ENCODE measurements around the gene IPO8.
"Not testable (repeated sequence)": the region's sequence is repeated elsewhere in the genome, so short reads cannot be mapped to it uniquely, and the experiment has no call there.

Gene IPO8

GRCh38 chr12:30602678-30603077 is 93.0 kb downstream of the IPO8 start:
- TF ChIP-seq, protein P1, sequence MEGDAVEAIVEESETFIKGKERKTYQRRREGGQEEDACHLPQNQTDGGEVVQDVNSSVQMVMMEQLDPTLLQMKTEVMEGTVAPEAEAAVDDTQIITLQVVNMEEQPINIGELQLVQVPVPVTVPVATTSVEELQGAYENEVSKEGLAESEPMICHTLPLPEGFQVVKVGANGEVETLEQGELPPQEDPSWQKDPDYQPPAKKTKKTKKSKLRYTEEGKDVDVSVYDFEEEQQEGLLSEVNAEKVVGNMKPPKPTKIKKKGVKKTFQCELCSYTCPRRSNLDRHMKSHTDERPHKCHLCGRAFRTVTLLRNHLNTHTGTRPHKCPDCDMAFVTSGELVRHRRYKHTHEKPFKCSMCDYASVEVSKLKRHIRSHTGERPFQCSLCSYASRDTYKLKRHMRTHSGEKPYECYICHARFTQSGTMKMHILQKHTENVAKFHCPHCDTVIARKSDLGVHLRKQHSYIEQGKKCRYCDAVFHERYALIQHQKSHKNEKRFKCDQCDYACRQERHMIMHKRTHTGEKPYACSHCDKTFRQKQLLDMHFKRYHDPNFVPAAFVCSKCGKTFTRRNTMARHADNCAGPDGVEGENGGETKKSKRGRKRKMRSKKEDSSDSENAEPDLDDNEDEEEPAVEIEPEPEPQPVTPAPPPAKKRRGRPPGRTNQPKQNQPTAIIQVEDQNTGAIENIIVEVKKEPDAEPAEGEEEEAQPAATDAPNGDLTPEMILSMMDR (IDR thresholded peaks at IDR 0.05; ENCODE audit: low read depth, low read length): no peak
- DNase-seq (ENCODE audit: extremely low read depth, low read depth): no peak

DNA sequence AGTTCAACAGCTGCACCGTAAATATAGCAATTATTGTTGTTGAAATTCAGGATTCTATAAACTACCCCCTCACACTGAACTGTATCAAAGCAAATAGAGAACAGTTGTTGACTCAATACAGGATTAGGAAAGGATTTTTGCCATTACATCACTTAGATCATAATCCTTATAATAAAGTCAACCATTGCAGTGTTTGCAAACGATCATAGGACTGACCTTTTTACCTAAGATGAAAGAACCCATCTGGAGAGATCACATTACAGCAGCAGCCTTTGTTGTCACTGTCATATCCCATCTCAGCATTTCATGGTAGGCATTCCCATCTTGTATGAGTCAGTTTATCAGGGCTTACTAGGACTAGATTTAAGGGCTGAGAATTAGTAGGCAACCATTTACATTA is 96.1 kb downstream of the IPO8 start:
- DNase-seq (ENCODE audit: extremely low read depth, low read depth): no peak
- TF ChIP-seq, protein P1 (IDR thresholded peaks at IDR 0.05; ENCODE audit: low read depth, low read length): no peak

GRCh38 chr12:30598889-30599288 is 96.8 kb downstream of the IPO8 start:
- TF ChIP-seq, protein P1 (IDR thresholded peaks at IDR 0.05; ENCODE audit: low read depth, low read length): no peak
- no peak for DNase-seq (ENCODE audit: extremely low read depth, low read depth)

- TF ChIP-seq, protein P1 (IDR thresholded peaks at IDR 0.05; ENCODE audit: low read depth, low read length): no peak
- DNase-seq (ENCODE audit: extremely low read depth, low read depth): no peak
Observed at GRCh38 chr12:30595742-30596141, 99.9 kb downstream of the IPO8 start.

DNA sequence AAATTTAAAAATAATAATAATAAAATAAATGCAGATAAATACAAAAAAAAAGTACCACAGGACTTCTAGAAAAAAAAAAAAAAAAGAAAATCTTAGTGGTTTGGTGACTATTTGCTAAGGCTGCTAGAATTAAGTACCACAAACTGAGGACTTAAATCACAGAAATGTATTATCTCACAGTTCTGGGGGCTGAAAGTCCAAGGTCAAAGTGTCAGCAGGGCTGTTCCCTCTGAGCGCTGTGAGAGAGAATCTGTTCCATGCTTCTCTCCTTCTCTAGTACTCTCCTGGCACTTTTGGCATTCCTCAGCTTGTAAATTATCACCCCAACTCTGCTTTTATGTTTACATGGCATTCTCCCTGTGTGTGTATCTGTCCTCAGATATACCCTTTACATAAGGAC is 101.2 kb downstream of the IPO8 start:
- no peak for DNase-seq (ENCODE audit: extremely low read depth, low read depth)
- TF ChIP-seq, protein P1 (IDR thresholded peaks at IDR 0.05; ENCODE audit: low read depth, low read length): no peak

- not testable (repeated sequence) for DNase-seq (ENCODE audit: extremely low read depth, low read depth)
Observed at GRCh38 chr12:30588572-30588971, 107.1 kb downstream of the IPO8 start.

GRCh38 chr12:30587782-30588181 is 107.9 kb downstream of the IPO8 start:
- DNase-seq (ENCODE audit: extremely low read depth, low read depth): no peak

DNA sequence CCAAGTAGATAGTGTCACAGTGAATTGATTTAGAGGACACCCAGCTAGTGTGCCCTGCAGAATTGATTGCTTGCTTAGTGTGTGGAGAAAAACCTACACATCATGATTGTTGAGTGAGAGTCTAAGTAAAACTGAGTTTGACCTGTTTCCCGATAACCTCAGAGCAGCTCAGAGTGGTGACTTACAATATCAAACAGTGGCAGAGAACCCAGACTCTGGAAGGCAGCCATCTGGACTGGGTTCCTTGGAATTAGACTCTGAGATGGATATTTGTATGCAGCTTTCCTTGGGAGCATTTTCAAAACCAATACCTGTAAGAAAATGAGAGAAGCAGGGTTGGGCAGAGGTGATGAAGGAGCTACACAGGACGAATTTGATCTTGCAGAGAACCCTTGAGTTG is 109.8 kb downstream of the IPO8 start:
- no peak for DNase-seq (ENCODE audit: extremely low read depth, low read depth)
- TF ChIP-seq, protein P1 (IDR thresholded peaks at IDR 0.05; ENCODE audit: low read depth, low read length): no peak

More at GRCh38 chr12:30587782-30588181, 107.9 kb downstream of the IPO8 start:
- TF ChIP-seq, protein P1 (IDR thresholded peaks at IDR 0.05; ENCODE audit: low read depth, low read length): no peak
